ENCODE results near the gene ZCCHC14.

- no peak for TF ChIP-seq CTCF (IDR thresholded peaks at IDR 0.05)
- no peak for TF ChIP-seq ZNF302 (CRISPR knock-in tag; IDR thresholded peaks at IDR 0.05)
- TF ChIP-seq SMC3 (IDR thresholded peaks at IDR 0.05), result no peak
- no peak for TF ChIP-seq POLR2A (IDR thresholded peaks at IDR 0.05; ENCODE audit: low read length)
- TF ChIP-seq RFX5 (IDR thresholded peaks at IDR 0.05), result no peak
- no peak for TF ChIP-seq NFE2L2 (conservative IDR thresholded peaks at IDR 0.05; ENCODE audit: low read length)
- no peak for TF ChIP-seq HOXB5 (CRISPR knock-in tag; IDR thresholded peaks at IDR 0.05)
- TF ChIP-seq JUN (IDR thresholded peaks at IDR 0.05), result no peak
- TF ChIP-seq EHF (CRISPR knock-in tag; IDR thresholded peaks at IDR 0.05), result no peak
Observed at GRCh38 chr16:87434146-87434667, 58.6 kb downstream of the ZCCHC14 start.

Data from A549 (cell line).